Stimulated activated CD4-positive, alpha-beta T cell treated with anti-CD3 and anti-CD28 coated beads, TNF-alpha, amount 100 ng/mL, for 1 hour (primary cell): ENCODE data around the gene MYBPH.

Experiments used
- DNase-seq, 3 donors: peaks; one replicate each; pipeline ENCODE4 v3.0.0-alpha.2; 2020; ENCODE audit warnings: low read depth in 3 of 3, low spot score in 1 of 3

MYBPH gene

DNA sequence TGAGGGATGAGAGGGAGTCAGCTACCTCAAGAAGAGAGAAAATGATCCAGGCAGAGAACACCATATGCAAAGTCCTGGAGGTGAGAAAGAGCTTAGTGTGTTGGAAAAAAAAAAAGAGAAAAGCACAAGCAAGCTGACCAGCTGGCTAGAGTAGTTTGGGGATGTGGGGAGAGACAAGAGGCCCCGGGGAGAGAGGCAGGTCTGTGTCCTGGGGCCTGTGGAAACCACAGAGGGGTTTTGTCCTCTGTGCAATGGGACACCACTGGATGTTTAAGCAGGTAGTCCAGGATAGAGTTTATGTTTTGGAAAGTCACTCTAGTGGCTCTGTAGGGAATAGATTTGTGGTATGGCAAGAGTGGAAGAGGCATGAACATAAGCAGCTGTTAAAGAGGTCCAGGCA lies 25.3 kb upstream of the MYBPH start:
- DNase-seq: no peak

DNA sequence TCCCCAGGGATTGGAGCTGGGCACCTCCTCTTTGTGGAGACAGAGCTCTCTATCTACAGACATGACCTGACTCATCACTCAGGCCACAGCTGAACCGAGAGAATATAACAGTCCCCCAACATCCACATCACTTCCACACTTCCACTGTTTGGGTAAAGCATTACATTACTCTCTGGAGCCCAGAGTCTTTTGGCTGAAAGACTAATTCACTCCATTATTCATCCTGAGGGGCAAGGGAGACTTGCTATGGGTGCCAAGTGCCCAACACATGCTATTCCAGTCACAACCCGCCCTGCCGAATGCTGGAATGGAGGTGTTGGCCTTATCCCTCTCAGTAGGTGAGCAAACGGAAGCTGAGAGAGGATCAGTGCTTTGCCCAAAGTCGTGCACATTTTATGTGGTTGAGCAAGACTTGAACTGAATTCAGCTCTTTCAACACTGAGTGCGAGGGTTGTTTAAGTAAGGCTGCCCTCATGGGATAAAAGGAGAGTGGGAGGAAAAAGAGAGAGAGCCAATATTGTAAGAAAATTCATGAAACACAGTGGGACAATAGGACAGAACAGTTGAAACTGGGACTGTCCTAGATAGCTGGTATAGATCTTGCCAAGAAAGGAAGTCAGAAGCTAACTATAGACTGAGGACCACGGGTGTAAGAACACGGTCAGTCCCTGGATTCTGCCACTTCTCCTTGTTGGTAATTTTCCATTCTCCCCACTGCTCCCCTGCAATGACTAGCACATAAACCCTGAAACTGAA lies 24.4 kb upstream of the MYBPH start:
- no peak for DNase-seq

DNA sequence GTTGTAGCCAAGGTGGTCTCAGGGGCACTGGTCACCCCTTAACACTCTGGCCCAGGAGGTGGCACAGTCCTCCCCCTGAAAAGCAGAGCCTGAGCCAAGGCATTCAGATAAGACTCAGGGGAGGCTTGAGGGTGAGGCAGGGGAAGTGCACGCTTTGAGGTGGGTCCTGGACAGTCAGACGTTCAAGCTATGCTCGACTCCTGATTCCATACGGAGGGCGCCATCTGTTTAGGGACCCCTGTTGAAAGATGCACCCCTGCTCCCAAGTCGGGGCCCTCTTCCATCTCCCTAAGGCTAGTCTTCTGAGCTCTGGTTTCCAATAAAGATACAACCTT lies 23.8 kb upstream of the MYBPH start:
- no peak for DNase-seq

DNA sequence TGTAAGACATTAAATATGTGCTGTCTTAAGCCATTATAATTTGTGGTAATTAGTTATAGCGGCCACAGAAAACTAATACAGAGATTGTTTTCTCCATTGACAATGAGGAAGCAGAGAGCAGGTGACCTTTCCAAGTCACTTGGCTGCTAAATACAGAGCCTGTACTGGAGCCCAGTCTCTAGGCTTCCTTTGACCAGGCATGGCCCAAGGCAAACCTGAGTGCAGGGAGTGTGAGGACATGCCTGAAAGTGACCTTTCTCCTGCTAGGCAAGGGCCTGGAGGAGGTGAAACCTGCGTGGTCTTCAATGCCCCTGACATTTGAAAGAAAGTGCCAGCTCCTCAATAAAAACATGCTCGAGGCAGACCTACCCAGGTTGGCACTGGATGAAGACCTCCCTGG lies 23.4 kb upstream of the MYBPH start:
- DNase-seq: no peak

DNA sequence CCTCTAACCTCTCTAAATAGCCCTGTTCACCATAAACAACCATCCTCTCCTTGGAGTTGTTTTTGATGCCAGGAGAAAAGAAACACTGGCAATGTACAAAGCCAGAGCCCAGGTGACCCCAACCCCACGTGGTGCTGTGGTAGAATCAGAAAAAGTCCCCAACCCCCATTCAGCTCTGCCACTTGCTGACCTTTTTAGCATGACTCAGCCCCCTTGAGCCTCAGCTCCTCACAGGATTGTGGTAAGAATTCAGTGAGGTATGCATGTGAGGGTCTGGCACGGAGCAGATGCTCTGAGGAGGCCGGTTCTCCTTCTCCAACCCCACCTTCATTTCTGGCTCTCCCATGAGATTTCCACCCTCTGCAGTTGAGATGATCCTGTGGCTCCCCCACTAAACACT lies 22.0 kb upstream of the MYBPH start:
- no peak for DNase-seq

DNA sequence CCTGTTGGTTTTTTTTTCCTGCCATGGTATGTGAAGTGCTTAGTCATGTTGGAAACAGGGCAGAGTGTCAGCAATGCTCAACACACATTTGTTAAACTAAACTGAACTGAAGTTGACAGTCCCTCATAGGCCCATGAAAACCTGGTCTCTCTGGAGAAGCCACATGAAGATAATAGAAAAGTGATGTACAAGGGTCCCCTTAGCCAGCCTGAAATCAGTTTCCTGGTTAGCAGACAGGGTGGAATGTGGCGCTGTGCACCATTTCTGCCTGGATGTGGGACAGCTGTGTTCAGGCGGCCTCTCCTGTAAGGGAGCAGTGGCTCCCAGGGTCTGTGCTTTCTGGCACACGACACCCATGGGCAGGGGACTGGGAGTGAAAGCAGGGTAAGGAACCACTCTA lies 20.7 kb upstream of the MYBPH start:
- no peak for DNase-seq

DNA sequence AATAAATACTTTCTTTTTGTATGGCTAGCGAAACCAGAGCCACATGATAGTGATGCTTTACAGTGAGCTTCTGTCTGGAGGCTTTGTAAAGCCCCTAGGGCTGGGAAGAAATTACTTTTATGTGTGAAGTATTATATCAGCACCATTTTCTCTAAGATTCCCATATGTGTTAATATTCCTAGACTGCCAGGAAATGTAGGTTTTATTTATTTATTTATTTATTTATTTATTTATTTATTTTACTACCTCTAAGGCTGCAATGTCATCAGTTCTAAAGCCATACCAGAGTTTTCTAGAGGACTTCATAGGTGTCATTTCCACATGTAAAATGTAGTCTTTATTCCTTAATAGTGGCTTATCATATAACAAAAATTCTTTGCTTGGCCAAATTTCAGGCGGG lies 15.3 kb upstream of the MYBPH start:
- no peak for DNase-seq

DNA sequence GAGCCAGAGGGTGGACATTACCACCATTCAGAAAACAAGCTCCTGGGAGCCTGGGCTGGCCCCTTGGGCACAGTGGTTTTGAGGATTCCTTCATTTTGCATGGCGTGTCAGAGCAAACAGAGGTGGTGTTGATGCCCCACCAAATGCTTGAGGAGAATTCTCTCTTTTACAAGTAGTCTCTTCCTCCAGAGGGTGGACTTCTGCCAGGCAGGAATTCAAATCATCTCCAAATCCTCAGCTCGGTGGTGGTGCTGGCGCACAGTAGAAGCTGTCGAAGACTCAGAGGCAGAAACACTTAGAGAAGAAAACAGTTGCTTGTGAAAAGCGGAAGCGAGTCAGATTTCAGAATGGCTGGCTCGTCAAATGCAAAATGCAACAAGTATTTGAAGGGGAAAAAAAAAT lies 14.3 kb upstream of the MYBPH start:
- no peak for DNase-seq

DNA sequence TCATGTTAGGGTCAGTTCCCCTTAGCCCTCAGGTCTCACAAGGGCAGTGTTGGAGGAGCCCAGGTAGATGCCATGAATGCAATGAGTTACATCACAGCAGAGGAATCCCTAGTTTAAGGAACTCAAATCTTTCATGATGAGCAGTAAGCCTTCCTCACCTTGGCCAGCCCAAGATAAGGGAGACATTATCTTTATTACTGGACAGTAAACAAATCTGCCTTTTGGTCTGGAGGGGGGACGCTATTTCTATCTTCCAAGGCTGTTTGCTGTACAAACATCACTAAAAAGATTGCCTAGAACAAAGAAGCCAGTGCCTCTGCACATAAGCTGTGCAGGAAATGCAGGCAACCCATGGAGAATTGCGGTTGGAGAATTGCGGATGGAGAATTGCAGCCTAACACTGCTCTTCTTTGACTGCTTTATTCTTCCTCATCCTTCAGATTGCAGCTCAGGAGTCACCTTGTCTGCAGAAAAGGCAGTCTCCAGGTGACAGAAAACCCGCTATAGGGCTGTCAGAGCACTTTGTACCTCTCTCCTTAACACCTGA lies 13.1 kb upstream of the MYBPH start:
- no peak for DNase-seq

DNA sequence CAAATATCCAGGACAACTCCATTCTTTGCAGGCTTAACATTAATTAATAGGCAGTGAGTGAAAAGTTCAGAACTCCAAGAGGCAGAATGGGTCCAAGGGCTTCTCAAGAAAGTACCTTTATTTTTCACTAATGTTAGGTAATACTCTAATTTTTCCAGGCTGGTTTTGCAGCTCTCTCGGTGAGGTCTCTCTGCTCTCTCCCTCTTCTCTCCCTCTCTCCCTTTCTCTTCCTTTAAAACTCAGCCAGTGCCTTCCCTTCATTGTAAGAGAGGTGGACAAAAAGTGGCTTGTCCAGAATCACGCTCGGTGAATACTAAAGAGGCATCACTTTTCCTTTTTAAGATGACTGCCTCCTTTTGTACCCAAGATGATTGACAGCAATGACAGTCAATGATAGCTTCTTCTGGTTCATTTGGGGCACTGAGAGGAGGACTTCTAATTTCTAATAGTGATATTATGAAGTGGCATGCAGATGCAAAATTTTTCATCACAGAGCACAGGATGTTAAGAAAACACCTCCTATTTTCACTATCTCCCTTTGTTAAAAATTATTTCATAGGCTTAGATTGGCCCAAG lies 12.2 kb upstream of the MYBPH start:
- no peak for DNase-seq

DNA sequence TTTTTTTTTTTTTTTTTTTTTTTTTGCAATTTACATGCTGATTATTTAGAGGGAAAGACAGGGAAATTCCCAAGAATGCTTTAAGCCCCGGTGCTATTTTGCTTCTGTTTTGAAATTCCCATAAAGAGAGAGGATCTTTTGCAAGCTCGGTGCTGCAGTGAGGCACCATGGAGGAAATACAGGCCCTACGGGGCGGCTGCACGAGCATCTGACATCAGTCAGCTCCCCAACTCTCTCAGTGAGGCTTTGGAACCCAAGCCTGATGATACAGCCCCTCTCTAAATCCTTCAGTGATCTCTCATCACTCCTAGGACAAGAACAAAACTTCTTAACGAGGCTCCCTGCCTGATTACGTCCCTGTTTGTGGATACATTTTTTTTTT lies 11.7 kb upstream of the MYBPH start:
- DNase-seq: no peak

DNA sequence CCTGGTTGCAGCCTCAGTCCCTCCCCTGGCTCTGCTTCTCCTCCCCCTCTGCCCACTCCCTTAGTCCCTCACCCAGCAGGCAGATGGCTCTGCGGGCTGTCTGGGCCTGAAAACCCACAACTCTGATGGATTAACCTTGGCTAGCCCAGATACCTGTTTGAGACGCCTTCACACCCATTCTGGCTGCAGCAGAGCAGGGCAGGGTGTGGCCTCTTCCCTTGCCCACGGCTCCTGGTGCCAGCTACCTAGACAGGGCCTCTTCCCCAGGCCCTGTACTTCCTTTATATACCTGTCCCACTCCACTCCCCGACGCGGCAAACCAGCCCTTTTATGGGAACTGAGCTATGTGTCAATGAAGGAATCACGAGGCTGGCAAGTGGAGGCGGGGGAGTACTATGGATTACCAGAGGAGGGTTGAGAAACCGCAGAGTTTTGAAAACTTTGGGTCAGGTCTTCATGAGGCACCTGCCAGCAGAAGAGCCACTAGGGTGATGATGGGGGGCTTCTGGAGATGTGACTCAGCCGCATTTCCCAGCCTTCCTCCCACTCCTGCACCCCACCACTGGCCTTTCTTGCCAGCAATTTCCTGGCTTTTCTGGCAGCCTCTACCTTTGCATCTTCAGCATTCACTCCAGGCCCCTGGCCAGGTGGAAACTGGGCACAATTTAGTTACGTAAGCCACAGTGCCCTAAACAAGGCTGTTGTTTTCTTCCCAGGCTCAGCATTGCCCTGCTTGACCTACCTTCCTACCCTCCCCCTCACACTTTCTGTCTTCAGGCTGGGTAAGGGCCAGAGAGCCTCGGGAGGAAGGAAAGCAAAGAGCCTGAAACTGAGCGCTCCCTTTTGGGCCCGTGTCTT lies 11.0 kb upstream of the MYBPH start, which contains the start of gene CHI3L1:
Gene CHI3L1, minus strand, starts transcription at position 259 of the 858 bp plus-strand sequence. Its CDS starts 81 bp downstream, at position 178.
- DNase-seq: no peak

DNA sequence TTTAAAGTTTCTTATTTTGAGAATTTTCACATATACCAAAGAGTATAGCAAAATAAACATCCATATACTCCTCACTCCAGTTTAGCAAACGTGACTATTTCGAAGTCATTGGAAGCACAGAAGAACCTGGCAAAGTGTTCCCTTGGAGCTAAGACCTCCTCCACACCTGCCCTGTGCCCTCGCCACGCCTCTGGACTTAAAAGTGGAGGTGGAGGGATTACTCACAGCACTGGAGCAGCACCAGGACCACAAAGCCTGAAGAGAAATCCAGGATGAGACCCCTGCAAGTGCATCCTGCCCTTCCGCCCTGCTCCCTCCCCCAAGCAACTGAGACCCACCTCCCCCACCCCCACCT lies 10.4 kb upstream of the MYBPH start:
- DNase-seq: no peak

DNA sequence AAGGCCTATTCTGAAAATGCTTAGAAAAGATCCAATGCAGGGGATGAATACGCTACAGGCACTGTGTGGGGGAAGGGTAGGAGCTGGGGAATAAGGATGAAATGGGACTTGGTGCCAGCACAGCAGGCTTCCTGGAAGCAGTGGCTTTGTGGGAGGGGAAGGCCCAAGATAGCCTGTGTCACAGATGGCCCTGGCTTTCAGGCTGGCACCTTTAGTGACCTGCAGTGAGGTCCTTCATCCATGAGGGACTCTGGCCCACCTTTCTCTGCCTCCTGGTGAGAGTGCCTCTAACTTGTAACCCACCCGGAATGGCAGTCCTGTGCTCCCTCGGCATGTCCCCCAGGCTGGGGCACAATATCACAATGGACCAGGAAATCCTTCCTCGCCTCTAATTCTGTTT lies 10.0 kb upstream of the MYBPH start:
- DNase-seq: no peak

DNA sequence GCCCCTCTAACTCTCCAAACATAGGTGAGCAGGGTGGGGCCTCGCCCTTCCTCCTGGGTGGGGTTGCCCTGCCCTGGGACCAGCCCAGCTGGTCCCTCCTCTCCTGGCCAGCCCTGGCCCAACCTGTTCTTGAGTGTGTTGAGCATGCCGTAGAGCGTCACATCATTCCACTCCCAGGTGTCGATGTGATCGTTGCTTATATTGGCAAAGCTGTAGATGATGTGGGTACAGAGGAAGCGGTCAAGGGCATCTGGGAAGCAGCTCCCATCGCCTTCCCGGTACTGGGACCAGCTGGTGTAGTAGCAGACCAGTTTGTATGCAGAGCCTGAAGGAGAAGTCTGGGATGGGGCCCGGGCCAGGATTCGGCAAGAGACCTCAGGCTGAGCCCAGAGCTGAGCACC lies 9.4 kb upstream of the MYBPH start:
- DNase-seq: no peak

DNA sequence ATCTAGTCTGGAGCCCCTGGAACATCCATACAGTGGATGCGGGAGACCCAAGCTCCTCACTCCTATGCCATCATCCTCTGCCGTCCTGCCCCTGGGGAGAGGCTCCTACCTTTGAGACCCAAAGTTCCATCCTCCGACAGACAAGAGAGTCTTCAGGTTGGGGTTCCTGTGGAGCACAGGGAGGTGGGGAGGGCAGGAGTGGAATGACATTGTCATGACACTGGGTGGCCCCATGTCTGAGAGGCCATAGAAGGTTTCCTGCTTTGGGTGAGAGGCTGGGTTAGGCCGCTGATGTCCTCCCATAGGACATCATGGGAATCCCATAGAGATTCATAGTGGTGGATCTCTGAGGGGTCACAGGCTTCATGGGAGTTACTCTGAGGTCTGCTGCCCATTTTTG lies 8.8 kb upstream of the MYBPH start:
- no peak for DNase-seq

DNA sequence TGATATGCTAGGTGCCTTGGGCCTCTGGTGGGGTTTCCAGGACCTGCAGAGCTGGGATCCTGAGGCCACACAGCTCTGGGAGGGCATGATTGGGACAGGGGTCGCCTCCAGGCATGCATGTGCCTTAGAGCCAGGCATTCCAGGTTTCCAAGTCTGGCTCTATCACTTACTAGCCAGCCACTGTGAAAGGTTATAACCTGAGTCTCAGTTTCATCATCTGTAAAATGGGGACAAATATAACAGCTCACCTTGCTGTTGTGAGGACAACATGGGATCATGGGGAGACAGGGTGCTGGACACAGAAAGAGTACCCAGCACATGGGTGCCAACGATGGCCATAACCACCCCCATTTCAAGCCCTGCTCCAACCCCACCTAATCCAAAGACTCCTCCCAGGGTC lies 8.2 kb upstream of the MYBPH start:
- no peak for DNase-seq

DNA sequence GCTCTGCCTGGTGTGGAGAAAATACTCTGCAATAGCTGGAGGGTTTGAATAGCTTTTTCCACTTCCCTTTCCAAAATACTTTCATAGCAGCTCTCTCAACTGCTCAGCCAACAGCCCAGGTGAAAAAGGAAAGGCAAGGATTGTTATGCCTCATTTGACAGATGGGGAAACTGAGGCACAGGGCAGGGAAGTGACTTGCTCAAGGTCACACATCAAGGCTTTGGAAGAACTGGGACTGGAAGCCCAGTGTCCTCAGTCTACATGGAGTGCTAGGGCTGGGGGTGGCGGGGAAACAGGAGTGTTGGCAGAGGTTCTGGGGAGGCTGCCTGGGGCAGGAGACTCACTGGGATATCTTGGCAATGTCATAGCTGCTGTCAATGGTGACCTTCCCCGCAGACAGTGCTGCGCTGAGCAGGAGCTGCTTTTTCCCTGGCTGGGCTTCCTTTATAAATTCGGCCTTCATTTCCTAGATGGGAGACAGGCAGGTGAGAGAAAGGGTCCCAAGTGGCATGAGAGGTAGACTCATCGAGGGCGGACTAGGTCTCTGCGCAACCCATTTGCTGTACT lies 6.8 kb upstream of the MYBPH start:
- no peak for DNase-seq

DNA sequence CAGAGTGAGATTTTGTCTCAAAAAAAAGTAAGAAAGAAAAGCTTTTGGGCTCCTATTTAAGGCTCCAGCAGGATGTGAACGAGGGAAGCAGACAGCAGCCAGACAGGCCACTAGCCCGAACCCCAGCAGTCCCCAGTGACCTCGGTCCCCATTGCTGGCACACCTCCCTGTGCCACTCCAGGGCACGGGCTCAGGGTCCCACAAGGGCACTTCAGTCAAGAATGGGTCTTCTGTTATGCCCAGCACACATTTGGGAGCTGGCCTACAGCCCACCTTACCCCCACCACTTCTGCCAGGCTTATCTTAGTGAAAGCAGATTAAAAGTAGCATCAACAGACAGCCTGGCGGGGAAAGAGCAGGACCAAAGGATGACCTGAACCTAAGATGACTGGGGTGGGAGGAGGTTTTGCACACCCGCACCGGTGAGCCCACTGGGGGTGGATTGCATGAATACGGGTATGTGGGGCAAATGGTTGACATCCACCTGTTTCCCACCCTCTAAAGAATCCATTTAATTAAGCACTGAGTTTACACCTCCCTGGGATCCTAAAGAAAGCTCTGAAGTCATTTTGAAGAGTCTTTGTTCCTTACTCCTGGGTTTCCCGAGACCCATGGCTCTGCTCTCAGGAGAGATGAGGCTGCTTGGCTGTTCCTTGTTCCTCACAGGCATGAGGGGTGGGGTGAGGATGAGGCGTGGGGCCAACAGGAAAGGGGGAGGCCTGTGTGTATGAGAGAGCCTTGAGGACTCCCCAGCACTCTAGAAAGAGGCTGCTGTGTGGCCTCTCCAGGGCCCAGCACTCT lies 6.2 kb upstream of the MYBPH start:
- DNase-seq: no peak

DNA sequence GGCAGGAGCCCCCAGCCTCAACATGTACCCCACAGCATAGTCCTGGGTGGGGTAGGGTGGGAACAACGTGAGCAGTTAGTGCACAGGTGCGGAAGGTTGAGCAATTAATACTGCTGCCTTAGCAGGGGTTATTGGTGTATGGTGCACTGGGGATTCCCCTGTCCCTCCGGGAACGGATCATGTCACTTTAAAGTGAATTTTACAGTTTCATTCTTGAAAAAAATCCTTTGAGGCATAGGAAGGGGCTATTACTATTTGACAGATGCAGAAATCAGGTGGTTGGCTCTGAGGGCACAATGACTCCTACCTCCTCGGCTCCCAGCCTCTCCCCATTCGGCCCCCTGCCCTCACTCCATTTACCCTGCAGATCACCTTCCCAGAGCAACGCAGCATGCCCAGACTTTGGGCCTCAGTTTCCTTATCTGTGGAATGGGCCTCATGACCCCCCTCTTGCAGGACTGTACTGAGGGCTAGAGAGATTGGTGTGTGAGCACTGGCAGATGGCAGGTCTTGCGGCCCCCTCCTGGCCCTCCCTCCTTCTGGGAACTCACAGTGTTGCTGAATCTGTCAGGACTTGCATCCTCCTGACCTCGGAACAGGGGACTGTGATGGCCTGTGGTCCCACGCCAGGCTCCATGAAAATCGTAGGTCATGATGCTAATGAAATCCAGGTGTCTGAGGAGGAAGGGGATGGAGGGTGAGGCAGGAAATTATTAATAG lies 5.1 kb upstream of the MYBPH start:
- DNase-seq: no peak

DNA sequence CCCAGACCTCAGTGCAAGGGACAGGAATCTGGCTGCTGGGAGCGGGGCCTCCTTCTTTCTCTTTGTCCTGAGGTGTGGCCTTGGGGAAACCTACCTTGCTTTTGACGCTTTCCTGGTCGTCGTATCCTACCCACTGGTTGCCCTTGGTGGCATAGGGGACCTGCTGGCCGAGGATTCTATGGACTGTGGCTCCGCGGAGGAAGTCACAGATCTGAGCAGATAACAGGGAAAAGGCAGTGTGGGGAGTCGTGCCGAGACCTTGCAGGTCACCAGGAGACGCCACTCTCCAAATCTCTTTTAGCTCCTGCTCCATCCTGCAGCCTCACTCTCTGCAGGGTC lies 4.0 kb upstream of the MYBPH start:
- no peak for DNase-seq
